Astrocyte (in vitro differentiated cells and primary cell): ENCODE measurements around the gene CROCC2. TPM values are rescaled to one million over a fixed set of nuclear protein-coding genes. Genes with fewer than 3 reads are reported as not detected.

Experiments used
- DNase-seq: peaks from one replicate; pipeline ENCODE4 v3.0.0-alpha.2; 2010; ENCODE audit warnings: low read depth
- FAIRE-seq: peaks from 2 replicates; lab custom pipeline; 2011; peaks lifted over from hg19 to GRCh38; lab: Jason Lieb, UNC
- H2AFZ ChIP-seq: 2 replicates; pipeline ENCODE4 v1.6.0; 2012; ENCODE audit warnings: low read depth, low read length, inconsistent platforms
- H3K27ac ChIP-seq: 2 replicates; pipeline ENCODE4 v1.5.1; 2011; ENCODE audit warnings: low read depth, low read length, inconsistent platforms
- H3K27me3 ChIP-seq: 2 replicates; pipeline ENCODE4 v1.6.0; 2011; ENCODE audit warnings: low read length, inconsistent platforms; ENCODE audit not compliant: insufficient read depth
- H3K36me3 ChIP-seq: 2 replicates; pipeline ENCODE4 v1.5.1; 2011; ENCODE audit warnings: low read length, inconsistent platforms; ENCODE audit not compliant: insufficient read depth
- H3K4me1 ChIP-seq: 2 replicates; pipeline ENCODE4 v1.5.1; 2011; ENCODE audit warnings: low read length, inconsistent platforms; ENCODE audit not compliant: insufficient read depth
- H3K4me2 ChIP-seq: 2 replicates; pipeline ENCODE4 v1.6.0; 2012; ENCODE audit warnings: low read length, inconsistent platforms
- H3K4me3 ChIP-seq: 2 replicates; pipeline ENCODE4 v1.5.1; 2011; ENCODE audit warnings: low read depth, mild to moderate bottlenecking, low read length, inconsistent platforms; ENCODE audit not compliant: insufficient read depth
- H3K79me2 ChIP-seq: 2 replicates; pipeline ENCODE4 v1.6.0; 2012; ENCODE audit warnings: mild to moderate bottlenecking, low read length, inconsistent platforms; ENCODE audit not compliant: insufficient read depth
- H3K9ac ChIP-seq: 2 replicates; pipeline ENCODE4 v1.6.0; 2012; ENCODE audit warnings: mild to moderate bottlenecking, low read length, inconsistent platforms
- H3K9me3 ChIP-seq: 2 replicates; pipeline ENCODE4 v1.5.1; 2012; ENCODE audit warnings: low read depth, mild to moderate bottlenecking, low read length, inconsistent platforms; ENCODE audit not compliant: insufficient read depth
- H4K20me1 ChIP-seq: 2 replicates; pipeline ENCODE4 v1.6.0; 2012; ENCODE audit warnings: low read length, inconsistent platforms; ENCODE audit not compliant: insufficient read depth
- H3K27ac Mint-ChIP-seq: one replicate; pipeline ENCODE4 v1.8.0; 2021; ENCODE audit warnings: mild to moderate bottlenecking, mixed read lengths; ENCODE audit not compliant: unreplicated experiment
- H3K27me3 Mint-ChIP-seq: one replicate; pipeline ENCODE4 v1.8.0; 2021; ENCODE audit warnings: low read depth, mixed read lengths; ENCODE audit not compliant: unreplicated experiment
- H3K36me3 Mint-ChIP-seq: one replicate; pipeline ENCODE4 v1.8.0; 2021; ENCODE audit warnings: low read depth, mixed read lengths; ENCODE audit not compliant: unreplicated experiment
- H3K4me1 Mint-ChIP-seq: one replicate; pipeline ENCODE4 v1.8.0; 2021; ENCODE audit warnings: low read depth, mixed read lengths; ENCODE audit not compliant: unreplicated experiment
- H3K4me3 Mint-ChIP-seq: one replicate; pipeline ENCODE4 v1.8.0; 2021; ENCODE audit warnings: mild to moderate bottlenecking, moderate library complexity, mixed read lengths; ENCODE audit not compliant: unreplicated experiment
- H3K9me3 Mint-ChIP-seq: one replicate; pipeline ENCODE4 v1.8.0; 2021; ENCODE audit warnings: mild to moderate bottlenecking, mixed read lengths; ENCODE audit not compliant: unreplicated experiment
- EZH2 ChIP-seq: IDR thresholded peaks from 2 replicates; pipeline ENCODE4 v1.6.1; 2012; ENCODE audit warnings: mild to moderate bottlenecking, low read length, inconsistent platforms; ENCODE audit not compliant: insufficient read depth
- total RNA-seq: library from RNA; stranded (reverse); gene quantifications from 2 replicates; pipeline ENCODE4 v1.2.1, GENCODE V29; 2021
- TF ChIP-seq, protein P1 (sequence below): IDR thresholded peaks from 2 replicates; pipeline ENCODE4 v1.5.1; 2011; ENCODE audit warnings: low read depth, mild to moderate bottlenecking, inconsistent platforms, low read length, moderate library complexity; ENCODE audit not compliant: insufficient read depth

Gene CROCC2
- total RNA-seq, 1 donor from 2014 or later = not detected

- FAIRE-seq (no peak), DNase-seq (no peak)
- peaks cover 3% of the 10 kb centered on the region for H3K4me1 ChIP-seq
- H3K4me2 ChIP-seq = no peak overlapping the region
- Mint-ChIP-seq H3K4me1 (no peaks in the 10 kb centered on the region), H3K36me3 (no peaks in the 10 kb centered on the region), H3K27me3 (peaks cover 10% of the 10 kb centered on the region), H3K27ac (no peak overlapping the region), H3K9me3 (no peaks in the 10 kb centered on the region), H3K4me3 (no peak overlapping the region)
- no peak overlapping the region for H3K27ac ChIP-seq
- no peak overlapping the region for H3K9ac ChIP-seq
- H2AFZ ChIP-seq = no peak overlapping the region
- no peak overlapping the region for H3K4me3 ChIP-seq
- TF ChIP-seq, protein P1, sequence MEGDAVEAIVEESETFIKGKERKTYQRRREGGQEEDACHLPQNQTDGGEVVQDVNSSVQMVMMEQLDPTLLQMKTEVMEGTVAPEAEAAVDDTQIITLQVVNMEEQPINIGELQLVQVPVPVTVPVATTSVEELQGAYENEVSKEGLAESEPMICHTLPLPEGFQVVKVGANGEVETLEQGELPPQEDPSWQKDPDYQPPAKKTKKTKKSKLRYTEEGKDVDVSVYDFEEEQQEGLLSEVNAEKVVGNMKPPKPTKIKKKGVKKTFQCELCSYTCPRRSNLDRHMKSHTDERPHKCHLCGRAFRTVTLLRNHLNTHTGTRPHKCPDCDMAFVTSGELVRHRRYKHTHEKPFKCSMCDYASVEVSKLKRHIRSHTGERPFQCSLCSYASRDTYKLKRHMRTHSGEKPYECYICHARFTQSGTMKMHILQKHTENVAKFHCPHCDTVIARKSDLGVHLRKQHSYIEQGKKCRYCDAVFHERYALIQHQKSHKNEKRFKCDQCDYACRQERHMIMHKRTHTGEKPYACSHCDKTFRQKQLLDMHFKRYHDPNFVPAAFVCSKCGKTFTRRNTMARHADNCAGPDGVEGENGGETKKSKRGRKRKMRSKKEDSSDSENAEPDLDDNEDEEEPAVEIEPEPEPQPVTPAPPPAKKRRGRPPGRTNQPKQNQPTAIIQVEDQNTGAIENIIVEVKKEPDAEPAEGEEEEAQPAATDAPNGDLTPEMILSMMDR = no peak
- TF ChIP-seq EZH2 = no peak
- no peaks in the 10 kb centered on the region for H4K20me1 ChIP-seq
- no peaks in the 10 kb centered on the region for H3K9me3 ChIP-seq
- no peaks in the 10 kb centered on the region for H3K79me2 ChIP-seq
- H3K36me3 ChIP-seq = no peaks in the 10 kb centered on the region
- no peaks in the 10 kb centered on the region for H3K27me3 ChIP-seq
Measured at GRCh38 chr2:240891492-240892340, 14.4 kb upstream of the CROCC2 start.

DNA sequence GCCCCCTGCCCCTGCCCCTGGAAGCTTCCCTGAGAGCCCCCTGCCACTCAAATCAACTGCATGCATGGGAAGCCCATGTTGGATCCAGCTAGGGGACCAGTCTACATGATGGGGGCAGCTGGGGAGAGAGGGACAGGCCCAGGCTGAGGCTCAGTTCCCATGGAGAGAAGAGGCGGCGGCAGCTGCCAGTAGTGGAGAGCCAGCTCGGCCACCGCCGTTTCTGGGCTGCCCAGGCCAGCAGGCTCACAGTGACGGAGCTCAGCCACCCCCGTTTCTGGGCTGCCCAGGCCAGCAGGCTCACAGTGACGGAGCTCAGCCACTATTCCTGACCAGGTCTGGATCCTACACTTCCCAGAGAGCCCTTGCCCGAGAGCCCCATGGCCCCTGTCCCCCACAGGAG lies 13.8 kb upstream of the CROCC2 start:
- no peak overlapping the region for H3K27ac Mint-ChIP-seq
- H3K9me3 ChIP-seq = no peaks in the 10 kb centered on the region
- no peak overlapping the region for H3K27ac ChIP-seq
- FAIRE-seq (no peak), DNase-seq (no peak)
- H3K27me3 ChIP-seq = no peaks in the 10 kb centered on the region
- peaks cover 10% of the 10 kb centered on the region for H3K27me3 Mint-ChIP-seq
- H4K20me1 ChIP-seq = no peaks in the 10 kb centered on the region
- H3K9me3 Mint-ChIP-seq = no peaks in the 10 kb centered on the region
- no peak overlapping the region for H3K4me3 Mint-ChIP-seq
- no peaks in the 10 kb centered on the region for H3K79me2 ChIP-seq
- no peaks in the 10 kb centered on the region for H3K36me3 ChIP-seq
- no peak overlapping the region for H2AFZ ChIP-seq
- H3K4me1 Mint-ChIP-seq = no peaks in the 10 kb centered on the region
- TF ChIP-seq, protein P1 = no peak
- no peak for TF ChIP-seq EZH2
- no peak overlapping the region for H3K4me3 ChIP-seq
- H3K9ac ChIP-seq = no peak overlapping the region
- H3K4me2 ChIP-seq = no peak overlapping the region
- peaks cover 3% of the 10 kb centered on the region for H3K4me1 ChIP-seq
- no peaks in the 10 kb centered on the region for H3K36me3 Mint-ChIP-seq

- Histone ChIP-seq H3K27me3 (no peaks in the 10 kb centered on the region), H3K27ac (no peak overlapping the region), H3K4me3 (no peak overlapping the region), H3K36me3 (no peaks in the 10 kb centered on the region), H3K79me2 (no peaks in the 10 kb centered on the region), H4K20me1 (no peaks in the 10 kb centered on the region), H3K9ac (no peak overlapping the region), H3K4me1 (peaks cover 3% of the 10 kb centered on the region), H3K4me2 (no peak overlapping the region), H3K9me3 (no peaks in the 10 kb centered on the region), H2AFZ (no peak overlapping the region)
- no peak for FAIRE-seq
- peaks cover 12% of the 10 kb centered on the region for H3K27me3 Mint-ChIP-seq
- H3K4me3 Mint-ChIP-seq = no peak overlapping the region
- H3K4me1 Mint-ChIP-seq = no peaks in the 10 kb centered on the region
- DNase-seq = no peak
- H3K27ac Mint-ChIP-seq = no peak overlapping the region
- H3K9me3 Mint-ChIP-seq = no peaks in the 10 kb centered on the region
- H3K36me3 Mint-ChIP-seq = no peaks in the 10 kb centered on the region
- TF ChIP-seq EZH2 = no peak
- TF ChIP-seq, protein P1 = no peak
Measured at GRCh38 chr2:240892925-240893324, 13.2 kb upstream of the CROCC2 start.
